Uterus (tissue), 4 donors: ENCODE data around the gene SLC16A6. TPM values are rescaled to one million over a fixed set of nuclear protein-coding genes. Genes with fewer than 3 reads are reported as not detected.
"Not testable (repeated sequence)": the region's sequence is repeated elsewhere in the genome, so short reads cannot be mapped to it uniquely, and the experiment has no call there.

Experiments
- DNase-seq, 2 donors: peaks; one replicate each; pipeline ENCODE4 v3.0.0-alpha.2; 2019 to 2020
- H3K27ac ChIP-seq, 2 donors: fragments of 200-600 bp; sonication (generic); 1 replicate in 1 of 2; 2 replicates in 1 of 2; pipeline ENCODE4 v1.5.1; 2016 to 2018
- H3K27me3 ChIP-seq, 2 donors: fragments of 200-600 bp; sonication (generic); one replicate each; pipeline ENCODE4 v1.5.1; 2018 to 2019; ENCODE audit warnings: control low read depth in 1 of 2
- H3K36me3 ChIP-seq, 2 donors: fragments of 200-600 bp; sonication (generic); one replicate each; pipeline ENCODE4 v1.5.1; 2019; ENCODE audit warnings: control low read depth in 1 of 2
- H3K4me1 ChIP-seq, 2 donors: fragments of 200-600 bp; sonication (generic); one replicate each; pipeline ENCODE4 v1.5.1; 2018 to 2019; ENCODE audit warnings: control low read depth in 1 of 2
- H3K4me3 ChIP-seq, 2 donors: fragments of 200-600 bp; sonication (generic); 1 replicate in 1 of 2; 2 replicates in 1 of 2; pipeline ENCODE4 v1.5.1; 2018 to 2019; ENCODE audit warnings: mild to moderate bottlenecking in 1 of 2
- H3K9me3 ChIP-seq, 2 donors: fragments of 200-600 bp; sonication (generic); one replicate each; pipeline ENCODE4 v1.5.1; 2019; ENCODE audit warnings: control low read depth in 1 of 2
- CTCF ChIP-seq, 4 experiments: fragments of 200-600 bp in 2 of 4; fragments of 450-650 bp in 2 of 4; sonication (generic) in 2 of 4; IDR thresholded peaks; one replicate each; pipeline ENCODE4 v1.5.1; 2016 to 2019; ENCODE audit warnings: antibody characterized with exemption in 4 of 4, mild to moderate bottlenecking in 2 of 4, moderate library complexity in 1 of 4
- POLR2A ChIP-seq, 2 donors: fragments of 450-650 bp; IDR thresholded peaks; one replicate each; pipeline ENCODE4 v1.6.1; 2016; ENCODE audit warnings: antibody characterized with exemption in 2 of 2, mild to moderate bottlenecking in 1 of 2, moderate library complexity in 1 of 2
- intact Hi-C: fragments of 100-400 bp; cut with DNase I; formaldehyde crosslinking; loops from one replicate; pipeline ENCODE4 v1.15.1; 2023; ENCODE audit warnings: low total_unique reads
- total RNA-seq, 4 donors: library from RNA; depleted of rRNA in 3 of 4; stranded (reverse); fragments of >200 nt in 3 of 4; gene quantifications; one replicate each; pipeline versions ENCODE4 v1.1.0 to v1.2.4, GENCODE V29; 2014 to 2023
- donor health status: DM: yes; HTN: yes; CAD: no.

SLC16A6 gene
- total RNA-seq, 4 donors from 2014 or later, result 0.35 to 1.5 (median 1.0) TPM; not detected in 1

GRCh38 chr17:68260051-68260762 lies 30.7 kb downstream of the SLC16A6 start:
- Histone ChIP-seq H3K27me3 (no peaks in the 10 kb centered on the region), H3K36me3 (no peaks in the 10 kb centered on the region), H3K4me3 (no peak overlapping the region), H3K27ac (peak overlapping the region; percentile 66 to 83), H3K9me3 (no peaks in the 10 kb centered on the region), H3K4me1 (no peaks in the 10 kb centered on the region)
- TF ChIP-seq CTCF (IDR thresholded peaks at IDR 0.05) (no peak), POLR2A (IDR thresholded peaks at IDR 0.05) (no peak)
- no peak for DNase-seq
- intact Hi-C loops, result loop anchor here (5.0 kb wide), 1 partner anchor 202 kb away; no protein-coding TSS in a partner anchor

DNA sequence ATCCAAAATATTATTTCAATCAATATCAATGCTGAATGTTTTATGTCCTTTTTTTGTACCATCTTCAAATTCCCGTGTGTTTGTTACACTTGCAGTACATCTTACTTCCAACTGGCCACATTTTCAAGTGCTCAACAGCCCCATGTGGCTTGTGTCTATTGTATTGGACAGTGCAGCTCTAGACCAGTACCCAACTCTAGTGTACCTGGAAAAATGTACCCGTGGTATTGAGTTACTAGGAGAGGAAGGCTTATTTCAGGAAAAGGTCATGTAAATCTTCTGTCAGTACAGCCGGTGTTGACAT lies 31.3 kb downstream of the SLC16A6 start:
- H3K27me3 ChIP-seq, H3K36me3 ChIP-seq, DNase-seq, intact Hi-C loops, H3K4me3 ChIP-seq, H3K4me1 ChIP-seq, H3K9me3 ChIP-seq: not testable (repeated sequence)
- peak overlapping the region; percentile 58 to 83 for H3K27ac ChIP-seq

DNA sequence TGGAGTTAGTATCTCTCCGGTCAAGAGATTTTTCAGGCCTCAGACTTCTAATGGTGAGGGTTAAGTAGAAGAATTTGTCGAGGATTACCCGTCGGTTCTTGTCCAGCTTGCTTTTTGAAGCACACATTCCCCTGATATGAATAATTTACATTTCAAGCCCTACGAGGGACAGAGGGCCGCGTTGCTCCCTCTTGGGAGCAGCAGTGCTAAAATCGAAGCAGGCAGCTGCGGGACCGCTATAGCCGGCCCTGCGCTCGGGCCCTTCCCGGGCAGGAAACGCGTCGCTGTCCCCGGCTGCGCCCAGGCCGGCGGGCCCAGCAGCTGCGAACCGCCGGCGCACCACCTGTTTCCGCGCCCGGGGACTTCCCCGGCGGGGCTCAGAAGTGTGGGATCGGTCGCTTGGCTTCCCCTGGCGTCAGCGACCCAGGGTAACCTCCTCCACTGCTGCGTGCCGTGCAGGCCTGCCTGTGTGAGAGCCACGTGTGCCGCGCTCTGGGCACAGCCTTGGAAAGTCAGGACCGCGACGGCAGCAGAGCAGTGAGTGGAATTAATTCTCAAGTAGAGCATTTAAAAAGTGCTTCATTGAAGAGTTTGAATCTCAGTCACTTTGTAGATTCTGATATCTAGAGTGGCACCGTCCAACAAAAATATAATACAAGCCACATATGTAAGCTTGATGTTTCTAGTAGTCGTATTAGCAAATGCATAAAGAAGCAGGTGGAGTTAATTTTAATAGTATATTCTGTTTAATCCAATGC lies 31.9 kb downstream of the SLC16A6 start:
- H3K9me3 ChIP-seq, H3K4me3 ChIP-seq, DNase-seq, H3K4me1 ChIP-seq, H3K36me3 ChIP-seq, intact Hi-C loops, H3K27me3 ChIP-seq: not testable (repeated sequence)
- H3K27ac ChIP-seq, result peak overlapping the region; percentile 58 to 83

- Histone ChIP-seq H3K27me3 (no peaks in the 10 kb centered on the region), H3K4me3 (no peak overlapping the region), H3K4me1 (no peaks in the 10 kb centered on the region), H3K9me3 (no peaks in the 10 kb centered on the region), H3K36me3 (no peaks in the 10 kb centered on the region), H3K27ac (peak overlapping the region; percentile 55 to 83)
- no peak for DNase-seq
- intact Hi-C loops, result no loop called here
- TF ChIP-seq CTCF (IDR thresholded peaks at IDR 0.05) (no peak), POLR2A (IDR thresholded peaks at IDR 0.05) (no peak)
Measured at GRCh38 chr17:68257934-68258333, 33.0 kb downstream of the SLC16A6 start.

- DNase-seq, result peak in 1 of 2 donors; percentile 44
- H3K4me1 ChIP-seq, H3K36me3 ChIP-seq, H3K4me3 ChIP-seq, intact Hi-C loops, H3K27me3 ChIP-seq, H3K9me3 ChIP-seq: not testable (repeated sequence)
- peak overlapping the region; percentile 55 to 83 for H3K27ac ChIP-seq
Measured at GRCh38 chr17:68256701-68257100, 34.2 kb downstream of the SLC16A6 start.

- Histone ChIP-seq H3K9me3 (no peaks in the 10 kb centered on the region), H3K27me3 (no peaks in the 10 kb centered on the region), H3K4me1 (no peaks in the 10 kb centered on the region), H3K27ac (peak overlapping the region; percentile 55 to 83), H3K36me3 (no peaks in the 10 kb centered on the region), H3K4me3 (no peak overlapping the region)
- TF ChIP-seq CTCF (IDR thresholded peaks at IDR 0.05), result no peak
- no peak for TF ChIP-seq POLR2A (IDR thresholded peaks at IDR 0.05)
- intact Hi-C loops, result no loop called here
- no peak for DNase-seq
Measured at GRCh38 chr17:68255731-68256538, 35.0 kb downstream of the SLC16A6 start.
